Adipocyte (in vitro differentiated cells): ENCODE data around the gene NRXN3.

Experiments used
- DNase-seq: peaks from one replicate; pipeline ENCODE4 v3.0.0-alpha.2; 2015; ENCODE audit warnings: low read depth
- H3K27me3 ChIP-seq: replicated peaks from 2 replicates; pipeline ENCODE4 v1.7.0; 2013; ENCODE audit warnings: mild to moderate bottlenecking, low read length, moderate library complexity; ENCODE audit not compliant: control insufficient read depth, insufficient read depth
- H3K36me3 ChIP-seq: 2 replicates; pipeline ENCODE4 v1.7.0; 2013; ENCODE audit warnings: low read length, mild to moderate bottlenecking, moderate library complexity; ENCODE audit not compliant: control insufficient read depth, insufficient read depth, severe bottlenecking
- H3K4me1 ChIP-seq: 2 replicates; pipeline ENCODE4 v1.7.0; 2013; ENCODE audit warnings: mild to moderate bottlenecking, low read length, moderate library complexity; ENCODE audit not compliant: control insufficient read depth, insufficient read depth
- H3K4me3 ChIP-seq: 2 replicates; pipeline ENCODE4 v1.7.0; 2013; ENCODE audit warnings: mild to moderate bottlenecking, low read length, moderate library complexity
- H3K9ac ChIP-seq: 2 replicates; pipeline ENCODE4 v1.7.0; 2013; ENCODE audit warnings: mild to moderate bottlenecking, low read length, moderate library complexity
- H3K9me3 ChIP-seq: 2 replicates; pipeline ENCODE4 v1.7.0; 2013; ENCODE audit warnings: mild to moderate bottlenecking, low read length, moderate library complexity; ENCODE audit not compliant: control insufficient read depth

The NRXN3 gene

DNA sequence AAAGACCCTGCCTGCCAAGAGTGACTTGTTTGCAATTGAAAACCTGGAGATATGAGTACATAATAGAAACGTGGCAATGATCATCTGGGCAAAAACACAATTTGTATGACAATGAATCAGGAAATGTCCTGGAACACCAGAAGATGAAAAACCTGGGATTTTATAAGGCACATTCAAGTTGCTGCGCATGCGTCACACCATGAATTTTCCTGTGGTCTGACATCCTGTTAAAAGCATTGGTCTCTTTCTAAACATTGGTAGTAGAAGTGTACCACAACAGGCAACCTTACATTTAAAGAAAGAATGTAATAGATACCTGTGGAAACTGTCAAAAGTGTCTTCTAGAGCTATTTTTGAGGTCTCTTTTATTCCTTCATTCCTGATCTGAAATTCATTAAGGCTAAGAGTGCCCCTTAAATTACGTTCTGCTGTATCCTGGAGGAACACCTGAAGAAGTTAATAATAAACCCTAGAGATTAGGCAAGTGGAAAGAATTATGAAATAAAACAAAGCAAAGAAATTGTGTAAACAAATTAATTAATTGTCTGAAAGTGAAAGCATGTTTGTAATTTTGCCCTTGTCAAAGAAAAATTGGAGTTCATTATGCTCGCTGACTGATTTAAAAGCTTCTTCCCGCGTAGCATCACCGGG lies 1364.7 kb downstream of the NRXN3 start:
- Histone ChIP-seq H3K27me3 (no peaks in the 10 kb centered on the region), H3K36me3 (no peaks in the 10 kb centered on the region), H3K9me3 (no peaks in the 10 kb centered on the region), H3K9ac (no peak overlapping the region), H3K4me1 (no peaks in the 10 kb centered on the region), H3K4me3 (no peak overlapping the region)
- DNase-seq, result no peak

DNA sequence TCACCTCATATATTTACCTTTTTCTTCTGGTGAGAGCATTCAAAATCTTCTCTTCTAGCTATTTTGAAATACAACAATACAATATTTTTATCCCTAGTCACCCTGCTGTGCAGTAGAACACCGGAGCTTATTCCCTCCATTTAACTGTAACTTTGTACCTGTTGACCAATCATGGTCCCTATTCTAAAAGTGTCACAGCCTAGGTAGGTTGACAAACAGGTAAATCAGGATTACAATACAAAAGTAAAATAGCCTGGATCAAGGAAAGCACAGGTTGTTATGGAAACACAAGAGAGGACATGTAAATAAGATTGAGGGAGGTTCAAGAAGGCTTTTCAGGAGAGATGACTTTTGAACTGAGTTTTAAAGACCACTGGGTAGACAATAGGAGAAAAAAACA lies 1370.2 kb downstream of the NRXN3 start:
- no peaks in the 10 kb centered on the region for H3K9me3 ChIP-seq
- no peak for DNase-seq
- H3K36me3 ChIP-seq, result no peaks in the 10 kb centered on the region
- H3K4me1 ChIP-seq, result peaks cover 16% of the 10 kb centered on the region
- H3K4me3 ChIP-seq, result no peak overlapping the region
- H3K27me3 ChIP-seq, result no peaks in the 10 kb centered on the region
- no peak overlapping the region for H3K9ac ChIP-seq

DNA sequence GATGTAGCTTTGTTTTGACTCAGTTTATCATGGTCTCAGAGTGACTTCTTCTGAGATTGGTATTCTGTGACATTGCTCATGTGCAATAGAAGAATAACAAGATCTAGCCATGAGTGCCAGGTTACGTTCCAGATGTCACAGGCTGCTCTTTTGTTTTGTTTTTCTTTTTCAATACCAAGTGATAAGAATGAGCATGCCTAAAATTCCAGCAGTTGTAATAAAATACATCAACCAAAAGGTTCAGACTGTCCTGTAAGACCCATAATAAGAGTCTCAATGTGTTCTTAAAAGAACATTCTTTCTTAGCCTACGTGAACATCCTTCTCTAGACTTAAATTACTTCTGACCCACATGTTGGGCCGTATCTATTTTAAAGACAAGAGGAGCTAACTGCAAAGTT lies 1371.9 kb downstream of the NRXN3 start:
- Histone ChIP-seq H3K4me1 (peaks cover 17% of the 10 kb centered on the region), H3K4me3 (no peak overlapping the region), H3K9ac (peak overlapping the region; percentile 46), H3K9me3 (no peaks in the 10 kb centered on the region), H3K27me3 (no peaks in the 10 kb centered on the region), H3K36me3 (no peaks in the 10 kb centered on the region)
- no peak for DNase-seq

DNA sequence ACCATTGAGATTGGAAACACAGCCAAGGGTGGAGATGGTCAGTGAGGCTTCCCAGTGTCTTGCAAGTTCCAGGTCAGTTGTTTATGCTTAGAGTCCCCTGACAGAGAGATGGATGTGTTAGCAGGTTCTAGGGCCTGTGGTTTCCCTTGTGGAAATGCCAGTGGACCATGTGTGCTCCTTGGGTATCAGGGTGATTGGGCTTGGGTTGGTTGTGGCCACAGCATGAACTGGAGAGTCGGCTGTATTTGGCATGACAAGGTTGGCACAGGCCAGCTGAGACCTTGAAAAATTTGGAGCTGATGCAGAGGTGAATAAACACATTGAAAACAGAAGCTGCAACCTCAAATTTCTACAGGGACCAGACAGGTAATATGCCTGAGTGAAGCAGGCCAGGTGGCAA lies 1373.2 kb downstream of the NRXN3 start:
- Histone ChIP-seq H3K9ac (no peak overlapping the region), H3K4me3 (no peak overlapping the region), H3K4me1 (peaks cover 17% of the 10 kb centered on the region), H3K36me3 (no peaks in the 10 kb centered on the region), H3K27me3 (no peaks in the 10 kb centered on the region), H3K9me3 (no peaks in the 10 kb centered on the region)
- no peak for DNase-seq

- H3K4me1 ChIP-seq, result peaks cover 17% of the 10 kb centered on the region
- peak overlapping the region; percentile 22 for H3K9ac ChIP-seq
- peak; percentile 24 for DNase-seq
- no peaks in the 10 kb centered on the region for H3K27me3 ChIP-seq
- no peak overlapping the region for H3K4me3 ChIP-seq
- no peaks in the 10 kb centered on the region for H3K36me3 ChIP-seq
- no peaks in the 10 kb centered on the region for H3K9me3 ChIP-seq
Measured at GRCh38 chr14:79543967-79544697, 1374.0 kb downstream of the NRXN3 start.

- H3K4me3 ChIP-seq, result no peak overlapping the region
- no peaks in the 10 kb centered on the region for H3K36me3 ChIP-seq
- H3K9ac ChIP-seq, result no peak overlapping the region
- H3K4me1 ChIP-seq, result peaks cover 19% of the 10 kb centered on the region
- no peak for DNase-seq
- H3K9me3 ChIP-seq, result no peaks in the 10 kb centered on the region
- no peaks in the 10 kb centered on the region for H3K27me3 ChIP-seq
Measured at GRCh38 chr14:79544698-79545070, 1374.5 kb downstream of the NRXN3 start.

DNA sequence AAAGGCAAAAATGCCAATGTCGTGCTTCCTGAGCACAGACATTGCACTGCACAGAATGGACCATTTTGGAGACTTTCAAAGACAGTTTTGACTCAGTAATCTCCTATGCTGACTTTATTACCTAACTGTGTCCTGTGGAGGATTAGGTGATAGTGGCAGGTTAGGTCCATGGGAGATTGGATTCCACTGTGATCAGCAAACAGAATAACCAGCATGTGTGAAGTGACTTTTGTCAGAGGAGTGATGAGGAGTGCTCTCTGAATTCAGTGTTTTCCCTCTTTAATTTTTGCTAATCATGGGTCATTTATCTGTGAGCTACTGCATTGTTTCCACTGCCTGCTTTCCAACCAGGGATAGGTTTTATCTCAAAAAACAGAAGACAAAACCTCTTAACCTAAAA lies 1378.7 kb downstream of the NRXN3 start:
- H3K4me1 ChIP-seq, result peaks cover 15% of the 10 kb centered on the region
- no peak overlapping the region for H3K4me3 ChIP-seq
- no peaks in the 10 kb centered on the region for H3K36me3 ChIP-seq
- no peaks in the 10 kb centered on the region for H3K9me3 ChIP-seq
- H3K9ac ChIP-seq, result no peak overlapping the region
- no peak for DNase-seq
- no peaks in the 10 kb centered on the region for H3K27me3 ChIP-seq

GRCh38 chr14:79549515-79549914 lies 1379.3 kb downstream of the NRXN3 start:
- Histone ChIP-seq H3K27me3 (no peaks in the 10 kb centered on the region), H3K9ac (no peak overlapping the region), H3K36me3 (no peaks in the 10 kb centered on the region), H3K4me3 (no peak overlapping the region), H3K9me3 (no peaks in the 10 kb centered on the region), H3K4me1 (peaks cover 9% of the 10 kb centered on the region)
- no peak for DNase-seq

GRCh38 chr14:79551523-79551922 lies 1381.3 kb downstream of the NRXN3 start:
- Histone ChIP-seq H3K27me3 (no peaks in the 10 kb centered on the region), H3K36me3 (no peaks in the 10 kb centered on the region), H3K9me3 (no peaks in the 10 kb centered on the region), H3K4me3 (no peak overlapping the region), H3K4me1 (peaks cover 2% of the 10 kb centered on the region), H3K9ac (no peak overlapping the region)
- no peak for DNase-seq

DNA sequence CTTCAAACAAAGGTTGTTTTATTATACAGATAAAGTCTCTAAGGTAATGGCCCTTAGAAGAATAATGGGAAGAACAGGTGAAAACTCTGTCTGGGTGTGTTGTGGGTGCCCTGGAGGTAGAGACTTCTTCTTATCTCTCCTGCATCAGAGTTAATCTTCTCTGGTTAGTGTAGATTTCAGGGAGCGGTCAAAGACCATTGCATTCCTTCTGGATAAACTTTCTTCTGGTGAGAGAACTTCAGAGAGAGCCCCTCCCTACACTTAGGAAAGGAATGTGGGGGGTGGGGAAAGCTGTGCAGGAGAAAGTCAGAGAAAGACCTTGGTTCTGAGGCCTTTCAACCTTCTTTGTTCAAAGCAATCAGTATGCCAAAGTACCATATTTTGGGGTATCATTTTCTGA lies 1382.6 kb downstream of the NRXN3 start:
- H3K27me3 ChIP-seq, result no peaks in the 10 kb centered on the region
- H3K36me3 ChIP-seq, result no peaks in the 10 kb centered on the region
- H3K9ac ChIP-seq, result no peak overlapping the region
- peaks cover 2% of the 10 kb centered on the region for H3K4me1 ChIP-seq
- no peak for DNase-seq
- no peak overlapping the region for H3K4me3 ChIP-seq
- H3K9me3 ChIP-seq, result no peaks in the 10 kb centered on the region

- no peak overlapping the region for H3K9ac ChIP-seq
- no peaks in the 10 kb centered on the region for H3K27me3 ChIP-seq
- no peaks in the 10 kb centered on the region for H3K4me1 ChIP-seq
- H3K9me3 ChIP-seq, result no peaks in the 10 kb centered on the region
- DNase-seq, result no peak
- no peaks in the 10 kb centered on the region for H3K36me3 ChIP-seq
- H3K4me3 ChIP-seq, result no peak overlapping the region
Measured at GRCh38 chr14:79554816-79555215, 1384.6 kb downstream of the NRXN3 start.

DNA sequence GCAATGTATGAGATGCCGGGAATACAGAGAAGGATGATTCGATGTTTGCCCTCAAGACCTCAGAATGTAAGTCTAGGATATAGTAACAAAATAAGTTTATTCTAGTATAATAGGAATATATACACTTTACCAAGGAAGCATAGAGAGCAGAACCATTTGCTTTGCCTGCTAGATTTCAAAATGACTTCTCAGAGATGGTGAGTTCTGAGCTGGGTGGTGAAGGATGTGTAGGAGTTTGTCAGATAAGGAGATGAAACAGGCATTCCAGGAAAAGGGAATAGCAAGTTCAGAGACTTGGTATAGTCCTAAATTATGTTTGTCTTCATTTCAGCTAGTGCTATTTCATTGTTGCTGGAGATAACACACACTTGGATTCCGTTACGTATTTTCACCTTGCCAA lies 1385.3 kb downstream of the NRXN3 start:
- no peak for DNase-seq
- H3K9ac ChIP-seq, result no peak overlapping the region
- H3K36me3 ChIP-seq, result no peaks in the 10 kb centered on the region
- no peaks in the 10 kb centered on the region for H3K4me1 ChIP-seq
- H3K4me3 ChIP-seq, result no peak overlapping the region
- H3K27me3 ChIP-seq, result no peaks in the 10 kb centered on the region
- H3K9me3 ChIP-seq, result no peaks in the 10 kb centered on the region
